GM19397 (cell line): ENCODE results near the gene OCLN.
"Not testable (repeated sequence)": the region's sequence is repeated elsewhere in the genome, so short reads cannot be mapped to it uniquely, and the experiment has no call there.

Source experiments
- ATAC-seq: cut with Tn5 transposase; IDR thresholded peaks from one replicate; pipeline ENCODE4 v1.9.1; 2021; ENCODE audit warnings: mild to moderate bottlenecking, moderate library complexity; ENCODE audit not compliant: unreplicated experiment

Gene OCLN

GRCh38 chr5:69489246-69489645, 3.3 kb upstream of the OCLN start:
- no peak for ATAC-seq

- ATAC-seq = no peak
These were observed 1.6 kb upstream of the OCLN start for GRCh38 chr5:69491027-69491426.

GRCh38 chr5:69491838-69492390, 676 bp upstream of the OCLN start:
- no peak for ATAC-seq

- ATAC-seq = peak; percentile 40
These were observed 369 bp downstream of the OCLN start for GRCh38 chr5:69492923-69493395.

- ATAC-seq = no peak
These were observed 975 bp downstream of the OCLN start for GRCh38 chr5:69493396-69494133.

DNA sequence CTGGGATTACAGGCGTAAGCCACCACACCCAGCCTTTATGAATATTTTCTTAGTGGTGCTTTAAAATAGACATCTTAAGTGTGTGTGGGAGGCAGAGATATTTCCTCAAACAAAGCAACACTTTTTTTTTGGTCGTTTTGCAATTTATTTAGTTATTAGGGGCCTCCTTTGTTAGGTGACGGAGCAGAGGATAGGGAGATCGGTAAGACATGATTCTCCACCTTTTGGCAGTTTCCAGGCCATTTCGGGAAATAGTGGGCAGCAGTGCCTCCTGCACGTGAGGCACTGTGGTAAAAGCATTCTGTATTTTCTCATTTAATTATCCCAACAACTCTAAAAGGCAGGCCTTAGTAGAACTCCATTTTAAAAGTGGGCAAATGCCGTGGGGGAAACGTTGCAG, 1.9 kb downstream of the OCLN start:
- no peak for ATAC-seq

GRCh38 chr5:69497006-69497520, 4.5 kb downstream of the OCLN start:
- no peak for ATAC-seq

DNA sequence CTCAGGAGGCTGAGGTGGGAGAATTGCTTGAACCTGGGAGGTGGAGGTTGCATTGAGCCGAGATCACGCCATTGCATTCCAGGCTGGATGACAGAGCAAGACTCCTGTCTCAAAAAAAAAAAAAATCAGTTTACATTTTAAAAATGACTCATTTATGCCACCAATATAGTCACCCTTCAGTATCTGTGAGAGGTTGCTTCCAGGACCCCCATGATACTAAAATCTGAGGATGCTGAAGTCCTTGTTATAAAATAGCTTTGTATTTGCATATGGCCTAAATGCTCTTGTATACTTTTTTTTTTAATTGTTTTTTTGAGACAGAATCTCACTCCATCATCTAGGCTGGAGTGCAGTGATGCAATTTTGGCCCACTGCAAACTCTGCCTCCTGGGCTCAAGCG, 5.8 kb downstream of the OCLN start:
- no peak for ATAC-seq

- no peak for ATAC-seq
These were observed 9.8 kb downstream of the OCLN start for GRCh38 chr5:69502367-69502766.

DNA sequence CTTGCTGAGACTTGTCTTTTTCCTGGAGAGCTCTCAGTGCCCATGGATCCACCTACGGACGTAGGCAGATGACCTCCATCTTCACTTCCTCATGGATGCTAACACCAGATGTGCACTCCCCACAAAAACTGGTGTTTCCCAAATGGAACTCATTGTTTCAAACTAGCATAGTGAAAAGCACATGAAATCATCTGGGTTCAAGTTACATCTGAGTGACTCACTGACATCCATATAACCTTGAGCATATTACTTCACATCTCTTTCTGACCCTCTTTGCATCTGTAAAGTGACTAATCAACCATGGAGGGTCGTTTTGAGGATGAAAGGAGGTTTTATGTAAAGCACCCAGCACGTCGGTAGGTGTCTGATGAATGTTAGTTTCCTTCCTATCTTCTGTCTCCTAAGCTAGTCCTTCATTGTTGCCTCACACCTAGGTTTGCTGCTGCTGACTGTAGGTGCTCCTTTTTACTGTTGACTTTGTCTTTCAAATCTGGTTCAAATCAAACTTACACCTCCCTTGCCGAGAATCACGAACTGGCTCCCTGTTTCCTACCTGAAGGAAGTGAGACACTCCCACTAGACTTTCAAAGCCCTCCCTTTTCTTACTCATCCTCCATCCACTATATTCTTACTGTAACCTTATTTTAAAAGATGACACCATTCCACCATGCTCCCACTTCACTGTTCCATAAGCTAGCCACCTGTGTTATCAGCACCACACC, 10.3 kb downstream of the OCLN start:
- ATAC-seq = no peak

DNA sequence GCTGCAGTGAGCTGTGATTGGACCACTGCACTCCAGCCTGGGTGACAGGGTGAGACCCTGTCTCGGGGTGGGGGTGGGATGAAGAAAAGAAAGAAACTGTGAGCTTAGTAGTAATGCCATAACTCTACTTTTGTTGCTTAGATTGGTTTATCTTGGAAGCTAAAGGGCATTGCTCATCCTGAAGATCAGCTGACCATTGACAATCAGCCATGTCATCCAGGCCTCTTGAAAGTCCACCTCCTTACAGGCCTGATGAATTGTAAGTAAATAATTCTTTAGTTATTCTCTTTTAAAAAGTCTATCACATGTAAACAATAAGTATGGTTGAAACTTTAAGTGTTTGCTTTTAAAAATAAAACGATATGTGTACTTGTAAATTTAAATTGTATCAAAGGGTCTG, 11.4 kb downstream of the OCLN start:
- no peak for ATAC-seq

DNA sequence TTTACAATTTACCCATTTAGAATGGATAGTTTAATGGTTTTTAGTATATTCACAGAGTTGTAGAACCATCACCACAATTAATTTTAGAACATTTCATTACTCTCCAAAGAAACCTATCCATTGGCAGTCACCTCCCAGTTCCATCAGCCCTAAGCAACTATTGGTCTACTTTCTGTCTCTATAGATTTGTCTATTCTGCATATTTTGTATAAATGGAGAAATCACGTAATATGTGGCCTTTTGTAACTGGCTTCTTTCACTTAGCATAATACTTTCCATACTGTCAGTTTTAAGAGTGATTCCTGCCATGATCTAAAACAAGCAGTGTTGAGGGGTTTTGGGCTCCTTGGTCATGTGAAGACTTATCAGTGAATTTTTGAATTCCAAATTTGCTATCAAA, 12.7 kb downstream of the OCLN start:
- no peak for ATAC-seq

GRCh38 chr5:69509212-69509611, 16.6 kb downstream of the OCLN start:
- no peak for ATAC-seq

GRCh38 chr5:69510694-69511093, 18.1 kb downstream of the OCLN start:
- no peak for ATAC-seq

GRCh38 chr5:69512740-69513260, 20.2 kb downstream of the OCLN start:
- ATAC-seq = no peak

DNA sequence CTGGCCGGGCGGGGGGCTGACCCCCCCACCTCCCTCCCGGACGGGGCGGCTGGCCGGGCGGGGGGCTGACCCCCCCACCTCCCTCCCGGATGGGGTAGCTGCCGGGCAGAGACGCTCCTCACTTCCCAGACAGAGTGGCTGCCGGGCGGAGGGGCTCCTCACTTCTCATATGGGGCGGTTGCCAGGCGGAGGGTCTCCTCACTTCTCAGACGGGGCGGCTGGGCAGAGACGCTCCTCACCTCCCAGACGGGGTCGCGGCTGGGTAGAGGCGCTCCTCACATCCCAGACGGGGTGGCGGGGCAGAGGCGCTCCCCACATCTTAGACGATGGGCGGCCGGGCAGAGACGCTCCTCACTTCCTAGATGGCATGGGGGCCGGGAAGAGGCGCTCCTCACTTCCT, 23.0 kb downstream of the OCLN start:
- ATAC-seq = not testable (repeated sequence)

GRCh38 chr5:69516769-69517168, 24.2 kb downstream of the OCLN start:
- ATAC-seq = no peak

DNA sequence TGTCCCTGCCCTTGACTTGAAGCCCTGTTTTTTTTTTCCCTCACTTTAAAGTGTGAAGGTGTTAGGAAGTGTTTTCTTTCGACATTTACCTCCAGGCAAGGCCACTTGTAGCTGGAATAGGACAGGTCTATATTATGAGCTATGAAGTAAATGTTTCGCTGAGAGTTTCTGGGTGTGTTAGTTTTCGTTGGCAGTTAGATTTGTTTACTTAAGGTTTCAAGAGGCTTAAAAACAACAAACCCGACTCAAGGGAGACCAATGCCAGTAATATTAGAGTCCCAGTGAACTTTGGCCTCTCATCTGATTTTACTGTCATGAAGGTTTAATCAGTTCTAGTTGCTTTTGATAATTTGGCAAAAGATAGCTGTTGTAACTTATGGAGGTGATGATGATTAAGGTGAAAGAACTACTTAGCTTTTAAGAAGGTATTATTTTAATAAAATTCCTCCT, 25.2 kb downstream of the OCLN start:
- no peak for ATAC-seq

DNA sequence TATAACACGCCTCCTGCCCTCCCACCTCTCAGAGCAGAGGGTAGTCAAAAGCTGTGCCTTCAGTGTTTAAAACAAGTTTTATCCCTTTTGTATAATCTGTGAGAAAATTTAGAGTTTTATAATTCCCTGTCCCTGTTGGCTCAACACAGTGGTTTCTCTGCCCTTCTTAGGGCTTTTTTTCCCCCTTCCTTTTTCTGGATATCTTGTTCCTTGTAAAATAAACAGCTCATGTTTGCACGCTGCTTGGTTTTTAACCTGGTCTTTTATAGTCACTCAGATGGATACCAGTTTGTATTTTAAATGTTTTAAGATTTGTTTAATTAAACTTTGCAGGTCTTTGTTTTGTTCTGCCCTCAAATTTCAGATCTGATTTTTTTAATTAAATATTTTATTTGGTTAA, 26.7 kb downstream of the OCLN start:
- ATAC-seq = no peak

GRCh38 chr5:69522035-69522434, 29.4 kb downstream of the OCLN start:
- no peak for ATAC-seq

DNA sequence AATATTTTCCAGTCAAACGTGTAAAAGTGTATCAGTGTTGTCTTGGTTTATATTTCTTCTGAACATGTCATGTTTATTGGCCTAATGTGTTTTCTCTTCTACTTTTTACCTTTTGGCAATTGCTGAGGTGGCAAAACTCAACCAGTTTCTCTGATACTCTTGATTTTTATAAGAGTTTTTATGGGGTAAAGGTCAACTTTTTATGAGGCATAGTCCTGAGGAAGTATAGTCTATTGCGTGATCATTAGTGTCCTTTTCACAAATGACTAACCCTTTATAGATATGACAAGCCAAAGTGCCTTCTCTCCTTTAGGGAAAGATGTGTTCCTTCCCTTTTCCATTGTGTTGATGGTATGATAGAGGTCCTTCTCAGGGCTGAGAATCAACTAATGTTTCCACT, 32.9 kb downstream of the OCLN start:
- ATAC-seq = no peak

GRCh38 chr5:69526660-69527059, 34.1 kb downstream of the OCLN start:
- ATAC-seq = no peak
